NB4 (cell line): ENCODE results near the gene TNFSF8.

Source experiments
- CTCF ChIP-seq: IDR thresholded peaks from one replicate; pipeline ENCODE4 v1.5.1; 2012; ENCODE audit warnings: low read depth, low read length
- MAX ChIP-seq: IDR thresholded peaks from 2 replicates; pipeline ENCODE4 v1.6.1; 2011; ENCODE audit warnings: low read depth, low read length
- MYC ChIP-seq: IDR thresholded peaks from 2 replicates; pipeline ENCODE4 v1.6.1; 2011; ENCODE audit warnings: low read depth, low read length
- POLR2A ChIP-seq: IDR thresholded peaks from 2 replicates; pipeline ENCODE4 v1.6.1; 2011; ENCODE audit warnings: mild to moderate bottlenecking; ENCODE audit not compliant: insufficient read length; ENCODE audit errors: extremely low read depth

- TF ChIP-seq CTCF (no peak), POLR2A (no peak), MAX (no peak), MYC (no peak)
Observed at GRCh38 chr9:114897196-114897595, 33.2 kb downstream of the TNFSF8 start.
